Natural killer cell (primary cell): ENCODE results near the gene AKTIP. TPM values are rescaled to one million over a fixed set of nuclear protein-coding genes. Genes with fewer than 3 reads are reported as not detected.
"Not testable (repeated sequence)": the region's sequence is repeated elsewhere in the genome, so short reads cannot be mapped to it uniquely, and the experiment has no call there.

Experiments used
- ATAC-seq, 3 donors: fragments of 150-1000 bp in 2 of 3; fragments of 200-7000 bp in 1 of 3; cut with Tn5 transposase; 1 replicate in 1 of 3; 2 replicates in 2 of 3; pipeline ENCODE4 v1.10.0; 2021; ENCODE audit warnings: mild to moderate bottlenecking in 2 of 3, moderate library complexity in 2 of 3
- DNase-seq, 2 donors: peaks; one replicate each; pipeline versions ENCODE4 v3.0.0 to v3.0.0-alpha.2; 2013 to 2021; ENCODE audit warnings: mixed read lengths in 1 of 2
- H3K27ac ChIP-seq: one replicate; pipeline ENCODE4 v1.5.1; 2013; ENCODE audit warnings: mild to moderate bottlenecking, low read length
- H3K27me3 ChIP-seq: one replicate; pipeline ENCODE4 v1.6.1; 2013; ENCODE audit warnings: low read length; ENCODE audit not compliant: control insufficient read depth, insufficient read depth
- H3K36me3 ChIP-seq: one replicate; pipeline ENCODE4 v1.6.1; 2013; ENCODE audit warnings: low read length; ENCODE audit not compliant: control insufficient read depth, insufficient read depth
- H3K4me1 ChIP-seq: one replicate; pipeline ENCODE4 v1.6.1; 2013; ENCODE audit warnings: low read length; ENCODE audit not compliant: control insufficient read depth, insufficient read depth
- H3K4me3 ChIP-seq: one replicate; pipeline ENCODE4 v1.5.1; 2013; ENCODE audit warnings: low read length
- H3K9me3 ChIP-seq: one replicate; pipeline ENCODE4 v1.6.1; 2013; ENCODE audit warnings: low read length; ENCODE audit not compliant: control insufficient read depth, insufficient read depth
- H3K27ac Mint-ChIP-seq, 2 donors: one replicate each; pipeline ENCODE4 v1.8.0; 2022; ENCODE audit warnings: mild to moderate bottlenecking in 2 of 2, mixed read lengths in 2 of 2, moderate library complexity in 1 of 2
- H3K27me3 Mint-ChIP-seq, 2 donors: one replicate each; pipeline ENCODE4 v1.8.0; 2022; ENCODE audit warnings: low read depth in 2 of 2, mixed read lengths in 2 of 2
- H3K36me3 Mint-ChIP-seq: one replicate; pipeline ENCODE4 v1.8.0; 2022; ENCODE audit warnings: mixed read lengths
- H3K4me1 Mint-ChIP-seq, 2 donors: one replicate each; pipeline ENCODE4 v1.8.0; 2022; ENCODE audit warnings: mixed read lengths in 2 of 2
- H3K4me3 Mint-ChIP-seq: one replicate; pipeline ENCODE4 v1.8.0; 2022; ENCODE audit warnings: mild to moderate bottlenecking, moderate library complexity, mixed read lengths
- H3K9me3 Mint-ChIP-seq, 2 donors: one replicate each; pipeline ENCODE4 v1.8.0; 2022; ENCODE audit warnings: mixed read lengths in 2 of 2
- WGBS: methylation state at CpG from one replicate; pipeline ENCODE4 v1.1.7; 2013; ENCODE audit warnings: missing lambda C conversion rate; ENCODE audit not compliant: insufficient coverage; 5-methylcytosine and 5-hydroxymethylcytosine counted together
- intact Hi-C: fragments of 100-400 bp; cut with micrococcal nuclease; formaldehyde crosslinking; loops from one replicate; pipeline ENCODE4 v1.14.2; 2022
- total RNA-seq, 4 donors: library from RNA; stranded (reverse); fragments of 120-200 nt in 1 of 4; gene quantifications; one replicate each; pipeline versions ENCODE4 v1.2.3 to v1.2.4, GENCODE V29; 2013 to 2022
- TF ChIP-seq, protein P1 (sequence below): fragments of 200-600 bp; IDR thresholded peaks from one replicate; pipeline ENCODE4 v1.8.0; 2022; ENCODE audit warnings: antibody characterized with exemption

The AKTIP gene
- total RNA-seq, 3 donors from 2014 or later (not counting 1 experiment from before 2014, with no cell fraction given), result 22.0 to 33.2 (median 23.2) TPM

GRCh38 chr16:53545433-53545832, 42.4 kb upstream of the AKTIP start:
- Mint-ChIP-seq H3K27me3 (peaks cover 16 to 35% of the 10 kb centered on the region in 2 donors), H3K4me1 (peaks cover 13% of the 10 kb centered on the region in 2 donors), H3K36me3 (no peaks in the 10 kb centered on the region), H3K4me3 (no peak overlapping the region), H3K9me3 (no peaks in the 10 kb centered on the region), H3K27ac (no peak overlapping the region)
- intact Hi-C loops, result no loop called here
- Histone ChIP-seq H3K36me3 (no peaks in the 10 kb centered on the region), H3K27ac (no peak overlapping the region), H3K9me3 (no peaks in the 10 kb centered on the region), H3K27me3 (no peaks in the 10 kb centered on the region), H3K4me1 (peaks cover 11% of the 10 kb centered on the region), H3K4me3 (no peak overlapping the region)
- peak in 1 of 2 donors; percentile 76 for DNase-seq
- WGBS, result 3% methylated on average over 8 of the region's 9 CpGs
- TF ChIP-seq, protein P1, sequence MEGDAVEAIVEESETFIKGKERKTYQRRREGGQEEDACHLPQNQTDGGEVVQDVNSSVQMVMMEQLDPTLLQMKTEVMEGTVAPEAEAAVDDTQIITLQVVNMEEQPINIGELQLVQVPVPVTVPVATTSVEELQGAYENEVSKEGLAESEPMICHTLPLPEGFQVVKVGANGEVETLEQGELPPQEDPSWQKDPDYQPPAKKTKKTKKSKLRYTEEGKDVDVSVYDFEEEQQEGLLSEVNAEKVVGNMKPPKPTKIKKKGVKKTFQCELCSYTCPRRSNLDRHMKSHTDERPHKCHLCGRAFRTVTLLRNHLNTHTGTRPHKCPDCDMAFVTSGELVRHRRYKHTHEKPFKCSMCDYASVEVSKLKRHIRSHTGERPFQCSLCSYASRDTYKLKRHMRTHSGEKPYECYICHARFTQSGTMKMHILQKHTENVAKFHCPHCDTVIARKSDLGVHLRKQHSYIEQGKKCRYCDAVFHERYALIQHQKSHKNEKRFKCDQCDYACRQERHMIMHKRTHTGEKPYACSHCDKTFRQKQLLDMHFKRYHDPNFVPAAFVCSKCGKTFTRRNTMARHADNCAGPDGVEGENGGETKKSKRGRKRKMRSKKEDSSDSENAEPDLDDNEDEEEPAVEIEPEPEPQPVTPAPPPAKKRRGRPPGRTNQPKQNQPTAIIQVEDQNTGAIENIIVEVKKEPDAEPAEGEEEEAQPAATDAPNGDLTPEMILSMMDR, result no peak
- no peak for ATAC-seq

GRCh38 chr16:53542283-53542682, 39.3 kb upstream of the AKTIP start:
- ATAC-seq (no peak), DNase-seq (no peak)
- Histone ChIP-seq H3K9me3 (no peaks in the 10 kb centered on the region), H3K27ac (no peak overlapping the region), H3K4me1 (peaks cover 8% of the 10 kb centered on the region), H3K4me3 (no peak overlapping the region), H3K36me3 (no peaks in the 10 kb centered on the region), H3K27me3 (no peaks in the 10 kb centered on the region)
- 70% methylated on average over 21 of the region's 21 CpGs for WGBS
- TF ChIP-seq, protein P1, result no peak
- H3K9me3 Mint-ChIP-seq, result no peaks in the 10 kb centered on the region
- no peak overlapping the region for H3K27ac Mint-ChIP-seq
- H3K36me3 Mint-ChIP-seq, result peaks cover 8% of the 10 kb centered on the region
- H3K27me3 Mint-ChIP-seq, result peaks cover 14 to 18% of the 10 kb centered on the region in 2 donors
- no peak overlapping the region for H3K4me3 Mint-ChIP-seq
- H3K4me1 Mint-ChIP-seq, result peaks cover 17 to 21% of the 10 kb centered on the region in 2 donors
- intact Hi-C loops, result no loop called here

DNA sequence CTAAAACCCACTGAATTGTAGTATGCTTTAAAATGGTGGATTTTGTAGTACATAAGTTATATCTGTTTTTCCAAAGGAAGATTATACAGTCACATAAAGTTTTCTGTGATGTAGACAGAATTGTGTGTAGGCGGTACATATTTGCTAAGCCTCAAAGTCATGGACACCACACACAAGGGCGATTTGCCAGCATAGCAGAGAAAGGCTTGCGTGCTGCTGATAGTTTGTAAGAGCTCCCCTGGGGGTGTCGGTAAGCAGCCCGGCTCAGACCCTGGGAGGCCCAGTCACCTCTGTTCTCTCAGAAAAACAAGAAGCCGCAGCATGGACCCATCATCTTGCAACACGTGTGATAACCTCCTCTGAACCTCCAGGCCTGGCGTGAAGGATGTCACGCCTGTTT, 38.3 kb upstream of the AKTIP start:
- H3K36me3 ChIP-seq, result no peaks in the 10 kb centered on the region
- Mint-ChIP-seq H3K4me1 (peaks cover 26 to 30% of the 10 kb centered on the region in 2 donors), H3K27me3 (peaks cover 14 to 17% of the 10 kb centered on the region in 2 donors), H3K36me3 (peaks cover 8% of the 10 kb centered on the region), H3K9me3 (no peaks in the 10 kb centered on the region), H3K27ac (no peak overlapping the region), H3K4me3 (no peak overlapping the region)
- ATAC-seq (no peak), DNase-seq (no peak)
- WGBS, result 90% methylated on average over 9 of the region's 9 CpGs
- H3K27me3 ChIP-seq, result no peaks in the 10 kb centered on the region
- intact Hi-C loops, result no loop called here
- no peaks in the 10 kb centered on the region for H3K9me3 ChIP-seq
- peaks cover 14% of the 10 kb centered on the region for H3K4me1 ChIP-seq
- H3K27ac ChIP-seq, result no peak overlapping the region
- TF ChIP-seq, protein P1, result no peak
- H3K4me3 ChIP-seq, result no peak overlapping the region

GRCh38 chr16:53539759-53540718, 37.0 kb upstream of the AKTIP start:
- H3K27ac ChIP-seq, H3K36me3 Mint-ChIP-seq, H3K4me3 Mint-ChIP-seq, H3K27ac Mint-ChIP-seq, ATAC-seq, DNase-seq, H3K27me3 ChIP-seq, intact Hi-C loops, H3K4me3 ChIP-seq, H3K36me3 ChIP-seq, H3K9me3 Mint-ChIP-seq, H3K9me3 ChIP-seq: not testable (repeated sequence)
- H3K4me1 ChIP-seq, result peaks cover 13% of the 10 kb centered on the region
- peaks cover 24 to 25% of the 10 kb centered on the region in 2 donors for H3K4me1 Mint-ChIP-seq
- WGBS, result 96% methylated on average over 8 of the region's 13 CpGs
- H3K27me3 Mint-ChIP-seq, result peaks cover 10 to 12% of the 10 kb centered on the region in 2 donors

- H3K27ac ChIP-seq, ATAC-seq, H3K27me3 ChIP-seq, H3K4me3 Mint-ChIP-seq, H3K36me3 ChIP-seq, H3K9me3 Mint-ChIP-seq, H3K27ac Mint-ChIP-seq, H3K9me3 ChIP-seq, DNase-seq, intact Hi-C loops, H3K36me3 Mint-ChIP-seq, H3K4me3 ChIP-seq: not testable (repeated sequence)
- Mint-ChIP-seq H3K27me3 (peaks cover 5 to 10% of the 10 kb centered on the region in 2 donors), H3K4me1 (peaks cover 29 to 31% of the 10 kb centered on the region in 2 donors)
- H3K4me1 ChIP-seq, result peaks cover 12% of the 10 kb centered on the region
- WGBS, result 93% methylated on average over 26 of the region's 27 CpGs
Measured at GRCh38 chr16:53539346-53539745, 36.3 kb upstream of the AKTIP start.
